Left ventricle myocardium superior (tissue), 1 donor: ENCODE measurements around the gene NPIPB8. TPM values are rescaled to one million over a fixed set of nuclear protein-coding genes. Genes with fewer than 3 reads are reported as not detected.

ENCODE experiments used
- total RNA-seq: library from RNA; stranded (reverse); fragmentation: NEBNext Ultra II Directional; extraction: Animal tissue kit (Norgen Biotek cat#: 25700); gene quantifications from one replicate; pipeline ENCODE4 v1.2.1, GENCODE V29; 2021
- donor health status: DM: no; HTN: yes; CAD: no; lungs with severe emphysema.

Gene NPIPB8
- total RNA-seq, 1 donor from 2014 or later: not detected

Other genes with a start within 250 kb of the NPIPB8 start
- 28.2 TPM for gene EIF3CL, start 234.2 kb upstream of the NPIPB8 start, total RNA-seq
- gene NPIPB7, start 165.7 kb upstream of the NPIPB8 start, total RNA-seq: not detected
- gene CLN3, start 146.0 kb upstream of the NPIPB8 start, total RNA-seq: 13.4 TPM
- 0.47 TPM for gene APOBR, start 143.4 kb upstream of the NPIPB8 start, total RNA-seq
- not detected for gene IL27, start 131.2 kb upstream of the NPIPB8 start, total RNA-seq
- 37.2 TPM for gene NUPR1, start 99.1 kb upstream of the NPIPB8 start, total RNA-seq
- 20.4 TPM for gene SGF29, start 84.1 kb upstream of the NPIPB8 start, total RNA-seq
- gene SULT1A2, start 41.0 kb upstream of the NPIPB8 start, total RNA-seq: 1.1 TPM
- gene SULT1A1, start 28.0 kb upstream of the NPIPB8 start, total RNA-seq: 15.5 TPM
- gene EIF3C, start 73.4 kb downstream of the NPIPB8 start, total RNA-seq: 433 TPM
- 0.30 TPM for gene NPIPB9, start 113.7 kb downstream of the NPIPB8 start, total RNA-seq
- gene ATXN2L, start 184.9 kb downstream of the NPIPB8 start, total RNA-seq: 55.3 TPM
- 254 TPM for gene TUFM, start 208.3 kb downstream of the NPIPB8 start, total RNA-seq
- 46.1 TPM for gene SH2B1, start 225.8 kb downstream of the NPIPB8 start, total RNA-seq
- 0.45 TPM for gene ATP2A1, start 240.4 kb downstream of the NPIPB8 start, total RNA-seq